Chondrocyte (in vitro differentiated cells): ENCODE results near the gene ADIPOR2. TPM values are rescaled to one million over a fixed set of nuclear protein-coding genes. Genes with fewer than 3 reads are reported as not detected.

Source experiments
- DNase-seq: peaks from one replicate; pipeline ENCODE4 v3.0.0; 2021; ENCODE audit warnings: mixed read lengths, low spot score
- H3K27ac Mint-ChIP-seq: one replicate; pipeline ENCODE4 v1.8.0; 2021; ENCODE audit warnings: mild to moderate bottlenecking, moderate library complexity, mixed read lengths; ENCODE audit not compliant: unreplicated experiment
- H3K27me3 Mint-ChIP-seq: 2 replicates; pipeline ENCODE4 v1.8.0; 2021; ENCODE audit warnings: low read depth, mixed read lengths
- H3K36me3 Mint-ChIP-seq: 2 replicates; pipeline ENCODE4 v1.8.0; 2021; ENCODE audit warnings: low read depth, mixed read lengths
- H3K4me1 Mint-ChIP-seq: 2 replicates; pipeline ENCODE4 v1.8.0; 2021; ENCODE audit warnings: low read depth, mild to moderate bottlenecking, mixed read lengths
- H3K4me3 Mint-ChIP-seq: one replicate; pipeline ENCODE4 v1.8.0; 2021; ENCODE audit warnings: mild to moderate bottlenecking, moderate library complexity, mixed read lengths; ENCODE audit not compliant: unreplicated experiment
- H3K9me3 Mint-ChIP-seq: 2 replicates; pipeline ENCODE4 v1.8.0; 2021; ENCODE audit warnings: low read depth, mixed read lengths
- CTCF ChIP-seq: fragments of 200-600 bp; sonication (generic); IDR thresholded peaks from 2 replicates; pipeline ENCODE4 v1.5.0; 2021; ENCODE audit warnings: antibody characterized with exemption, mild to moderate bottlenecking, moderate library complexity
- total RNA-seq: library from RNA; stranded (reverse); gene quantifications from 3 replicates; pipeline ENCODE4 v1.2.1, GENCODE V29; 2021

Gene ADIPOR2
- total RNA-seq, 1 donor from 2014 or later: 35.6 TPM

GRCh38 chr12:1787714-1788113 is 96.8 kb downstream of the ADIPOR2 start:
- Mint-ChIP-seq H3K36me3 (peaks cover 2% of the 10 kb centered on the region), H3K9me3 (no peaks in the 10 kb centered on the region), H3K4me1 (peaks cover 21% of the 10 kb centered on the region), H3K27me3 (no peaks in the 10 kb centered on the region), H3K4me3 (no peak overlapping the region), H3K27ac (no peak overlapping the region)
- TF ChIP-seq CTCF: no peak
- no peak for DNase-seq

GRCh38 chr12:1790444-1790843 is 99.6 kb downstream of the ADIPOR2 start:
- peaks cover 19% of the 10 kb centered on the region for H3K4me1 Mint-ChIP-seq

DNA sequence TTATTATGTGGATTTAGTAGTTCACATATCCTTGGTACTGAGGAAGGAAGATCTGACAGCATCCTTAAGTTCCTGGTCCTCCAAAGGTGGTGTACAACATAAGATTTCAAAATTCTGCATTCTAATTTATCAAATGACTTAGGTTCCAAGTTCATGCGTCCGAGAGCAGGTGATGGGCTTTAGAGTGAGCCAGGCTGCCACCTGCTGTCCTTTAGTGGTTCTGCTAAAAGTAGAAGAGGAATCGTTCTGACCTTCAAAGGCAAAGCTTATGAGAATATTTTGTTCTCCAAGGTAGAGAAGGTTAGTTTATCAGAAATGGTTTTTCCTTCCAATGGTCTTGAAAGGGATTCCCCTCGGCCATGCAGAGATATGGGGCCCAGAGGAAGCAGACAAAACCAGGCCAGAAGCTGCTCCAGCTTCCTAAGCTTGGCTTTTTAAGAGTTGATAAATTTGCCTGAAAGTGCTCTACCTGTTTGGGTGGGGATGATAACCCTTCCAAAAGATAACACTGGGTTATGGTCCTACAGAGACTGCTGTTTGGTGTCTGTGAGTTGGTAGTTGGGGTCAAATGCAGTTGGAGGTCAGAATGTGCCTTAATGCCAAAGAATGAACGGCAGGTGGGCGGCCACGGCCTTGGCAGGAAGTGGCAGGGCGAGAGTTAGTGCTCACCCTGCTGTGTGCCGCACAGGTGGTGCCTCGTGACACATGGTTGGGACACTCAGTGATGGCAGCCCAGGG is 100.4 kb downstream of the ADIPOR2 start:
- Mint-ChIP-seq H3K9me3 (no peaks in the 10 kb centered on the region), H3K4me1 (peaks cover 26% of the 10 kb centered on the region), H3K27ac (no peak overlapping the region), H3K36me3 (no peaks in the 10 kb centered on the region), H3K4me3 (no peak overlapping the region), H3K27me3 (no peaks in the 10 kb centered on the region)
- DNase-seq: no peak
- TF ChIP-seq CTCF: peak; percentile 96

More at GRCh38 chr12:1790444-1790843, 99.6 kb downstream of the ADIPOR2 start:
- H3K36me3 Mint-ChIP-seq: no peaks in the 10 kb centered on the region
- H3K9me3 Mint-ChIP-seq: no peaks in the 10 kb centered on the region
- DNase-seq: no peak
- no peaks in the 10 kb centered on the region for H3K27me3 Mint-ChIP-seq
- TF ChIP-seq CTCF: no peak
- H3K4me3 Mint-ChIP-seq: no peak overlapping the region
- no peak overlapping the region for H3K27ac Mint-ChIP-seq

GRCh38 chr12:1792406-1792805 is 101.5 kb downstream of the ADIPOR2 start:
- Mint-ChIP-seq H3K27me3 (no peaks in the 10 kb centered on the region), H3K4me1 (peaks cover 26% of the 10 kb centered on the region), H3K27ac (peak overlapping the region; percentile 41), H3K4me3 (no peak overlapping the region), H3K9me3 (no peaks in the 10 kb centered on the region), H3K36me3 (no peaks in the 10 kb centered on the region)
- no peak for DNase-seq
- no peak for TF ChIP-seq CTCF

GRCh38 chr12:1793426-1794210 is 102.7 kb downstream of the ADIPOR2 start:
- Mint-ChIP-seq H3K4me1 (peaks cover 26% of the 10 kb centered on the region), H3K36me3 (no peaks in the 10 kb centered on the region), H3K9me3 (no peaks in the 10 kb centered on the region), H3K4me3 (no peak overlapping the region), H3K27ac (no peak overlapping the region), H3K27me3 (no peaks in the 10 kb centered on the region)
- no peak for TF ChIP-seq CTCF
- DNase-seq: peak; percentile 72
